ENCODE measurements around the gene RDH13.

RDH13 gene

DNA sequence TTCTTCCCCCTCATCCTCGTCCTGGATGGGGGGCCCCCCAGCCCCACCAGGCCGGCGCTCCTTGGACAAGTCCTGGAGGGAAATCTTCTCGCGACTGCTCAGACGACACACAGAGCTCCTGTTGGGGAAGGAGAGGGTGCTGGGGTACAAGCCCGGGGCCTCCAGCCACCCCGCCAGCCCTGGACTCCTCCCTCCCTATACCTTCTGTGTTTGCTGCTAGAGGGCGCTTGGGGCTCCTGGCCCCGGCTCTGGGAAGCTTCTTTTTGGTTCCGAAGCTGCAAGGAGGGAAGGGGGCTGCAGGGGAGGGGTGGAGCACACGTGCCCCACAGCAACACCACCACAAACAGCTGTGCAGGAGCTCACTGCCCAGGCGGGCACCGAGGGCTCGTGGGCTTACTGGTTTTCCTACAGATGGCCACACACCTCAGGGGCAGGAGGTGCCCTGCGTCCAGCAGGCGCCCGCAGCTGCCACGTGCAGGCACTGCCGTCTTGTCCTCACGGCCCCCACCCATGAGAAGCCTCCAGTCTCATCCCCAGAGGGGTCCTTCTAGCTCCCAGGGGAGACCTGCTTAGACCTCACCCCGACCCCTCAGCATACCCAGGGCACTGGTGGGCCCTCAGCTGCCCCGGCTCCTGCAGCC lies 33.2 kb upstream of the RDH13 start:
- TF ChIP-seq GATA2 (IDR thresholded peaks at IDR 0.05; ENCODE audit: low read depth, low read length) (no peak), GATA3 (IDR thresholded peaks at IDR 0.05; ENCODE audit: low read depth, low read length) (no peak)

- TF ChIP-seq GATA3 (IDR thresholded peaks at IDR 0.05; ENCODE audit: low read depth, low read length), result no peak
- no peak for TF ChIP-seq GATA2 (IDR thresholded peaks at IDR 0.05; ENCODE audit: low read depth, low read length)
Observed at GRCh38 chr19:55095260-55096060, 32.5 kb upstream of the RDH13 start.

- TF ChIP-seq GATA2 (IDR thresholded peaks at IDR 0.05; ENCODE audit: low read depth, low read length), result no peak
- TF ChIP-seq GATA3 (IDR thresholded peaks at IDR 0.05; ENCODE audit: low read depth, low read length), result no peak
Observed at GRCh38 chr19:55094456-55095259, 31.7 kb upstream of the RDH13 start.

DNA sequence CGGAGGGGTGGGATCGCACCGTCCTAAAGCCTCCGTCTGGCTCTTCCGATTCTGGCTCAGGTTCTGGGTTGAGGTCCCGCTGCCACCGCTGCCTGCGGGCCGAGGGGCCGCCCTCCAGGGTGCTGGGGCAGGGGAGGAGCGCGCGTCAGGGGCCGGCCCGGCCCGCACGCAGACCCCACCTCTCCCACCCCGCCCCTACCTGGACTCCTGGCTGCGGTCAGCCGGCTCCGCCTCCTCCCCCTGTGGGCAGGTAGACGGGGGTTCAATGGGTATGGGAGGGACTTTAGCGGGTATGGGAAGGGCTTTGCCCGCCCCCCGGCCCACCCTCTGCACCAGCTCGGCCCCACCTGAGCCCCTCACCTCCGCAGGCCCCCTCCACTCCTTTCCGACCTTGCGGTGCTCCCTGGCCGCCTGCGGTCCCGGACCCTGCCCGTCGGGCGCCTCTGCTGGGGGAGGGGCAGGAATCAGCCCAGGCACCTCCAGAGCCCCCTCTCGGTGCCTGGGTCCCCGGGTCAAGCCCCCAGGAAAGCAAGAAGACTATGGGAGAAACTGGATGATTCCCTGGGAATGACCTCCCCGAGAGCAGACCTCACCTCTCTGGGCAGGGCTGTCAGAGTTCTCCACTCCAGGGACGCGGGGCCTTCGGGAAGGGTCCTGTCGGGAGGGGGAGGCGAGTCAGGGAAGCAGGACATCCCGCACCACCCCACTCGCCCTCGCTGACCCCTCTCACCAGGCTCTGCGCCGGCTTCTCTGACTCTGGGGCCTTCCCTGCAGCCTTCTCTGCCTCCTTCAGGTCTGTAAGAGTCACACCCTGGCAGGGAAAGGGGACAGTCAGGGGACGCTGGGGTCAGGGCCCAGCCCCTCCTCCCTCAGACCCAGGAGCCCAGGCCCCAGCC lies 29.7 kb upstream of the RDH13 start:
- TF ChIP-seq GATA3 (IDR thresholded peaks at IDR 0.05; ENCODE audit: low read depth, low read length) (no peak), GATA2 (IDR thresholded peaks at IDR 0.05; ENCODE audit: low read depth, low read length) (no peak)

DNA sequence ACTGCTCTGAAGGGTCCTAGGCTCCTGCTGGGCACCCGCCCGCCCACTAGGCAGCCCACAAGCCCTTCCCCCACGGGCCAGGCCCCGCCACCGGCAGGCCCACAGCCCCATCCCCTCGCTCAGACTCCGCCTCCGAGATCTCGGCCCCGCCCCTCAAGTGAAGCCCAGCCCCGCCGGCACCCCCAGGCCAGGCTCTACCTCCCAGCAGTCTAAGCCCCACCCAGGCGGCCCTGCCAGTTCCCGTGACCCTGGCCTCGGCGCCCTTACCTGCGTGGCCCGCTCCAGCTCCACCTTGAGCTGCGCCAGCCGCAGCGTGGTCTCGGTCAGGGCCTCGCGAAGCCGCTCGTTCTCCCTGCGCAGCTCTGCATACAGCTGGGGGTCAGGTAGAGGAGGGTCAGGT lies 29.0 kb upstream of the RDH13 start:
- TF ChIP-seq GATA3 (IDR thresholded peaks at IDR 0.05; ENCODE audit: low read depth, low read length) (no peak), GATA2 (IDR thresholded peaks at IDR 0.05; ENCODE audit: low read depth, low read length) (no peak)

- TF ChIP-seq GATA3 (IDR thresholded peaks at IDR 0.05; ENCODE audit: low read depth, low read length) (no peak), GATA2 (IDR thresholded peaks at IDR 0.05; ENCODE audit: low read depth, low read length) (no peak)
Observed at GRCh38 chr19:55091126-55091910, 28.4 kb upstream of the RDH13 start.

GRCh38 chr19:55090564-55090963 lies 27.6 kb upstream of the RDH13 start:
- TF ChIP-seq GATA3 (IDR thresholded peaks at IDR 0.05; ENCODE audit: low read depth, low read length) (no peak), GATA2 (IDR thresholded peaks at IDR 0.05; ENCODE audit: low read depth, low read length) (no peak)

- no peak for TF ChIP-seq GATA3 (IDR thresholded peaks at IDR 0.05; ENCODE audit: low read depth, low read length)
- TF ChIP-seq GATA2 (IDR thresholded peaks at IDR 0.05; ENCODE audit: low read depth, low read length), result no peak
Observed at GRCh38 chr19:55089342-55089944, 26.5 kb upstream of the RDH13 start.

DNA sequence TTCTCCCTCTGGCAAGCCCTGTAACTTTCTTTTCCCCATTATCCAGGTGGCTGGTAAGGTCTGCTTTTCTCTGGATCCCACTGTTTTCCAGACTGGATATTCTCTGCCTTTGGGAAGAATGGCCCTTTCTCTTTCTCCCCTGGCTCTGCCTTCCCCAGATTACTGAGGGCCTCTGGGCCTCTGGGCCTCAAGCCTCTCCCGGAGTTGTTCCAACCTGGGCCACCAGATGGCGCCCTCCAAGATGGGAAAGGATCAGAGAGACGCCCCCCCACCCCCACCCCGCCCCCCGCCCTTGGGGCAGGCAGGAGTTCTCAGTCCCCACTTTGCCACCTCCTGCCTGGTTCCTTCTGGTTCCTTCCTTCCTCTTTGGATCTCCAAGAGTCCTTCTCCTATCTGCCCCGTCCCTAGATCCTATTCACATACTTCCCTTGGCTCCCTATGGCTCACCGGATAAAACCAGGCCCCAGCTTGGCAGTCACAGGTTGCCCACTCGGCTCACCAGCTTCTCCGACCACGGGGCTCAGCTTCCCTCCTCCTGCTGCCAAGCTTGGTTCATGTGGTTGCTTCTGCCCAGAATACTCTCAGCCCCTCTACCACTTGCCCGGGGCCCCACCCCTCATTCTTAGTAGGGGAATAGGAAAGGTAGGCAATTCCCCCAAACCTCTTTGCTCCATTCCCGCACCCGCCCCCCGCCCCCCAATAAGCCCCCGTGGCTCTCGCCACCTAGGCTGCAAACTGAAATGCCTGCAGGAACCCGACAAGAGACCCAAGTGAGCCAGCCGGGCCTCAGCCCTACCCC lies 25.8 kb upstream of the RDH13 start:
- TF ChIP-seq GATA3 (IDR thresholded peaks at IDR 0.05; ENCODE audit: low read depth, low read length), result no peak
- no peak for TF ChIP-seq GATA2 (IDR thresholded peaks at IDR 0.05; ENCODE audit: low read depth, low read length)

DNA sequence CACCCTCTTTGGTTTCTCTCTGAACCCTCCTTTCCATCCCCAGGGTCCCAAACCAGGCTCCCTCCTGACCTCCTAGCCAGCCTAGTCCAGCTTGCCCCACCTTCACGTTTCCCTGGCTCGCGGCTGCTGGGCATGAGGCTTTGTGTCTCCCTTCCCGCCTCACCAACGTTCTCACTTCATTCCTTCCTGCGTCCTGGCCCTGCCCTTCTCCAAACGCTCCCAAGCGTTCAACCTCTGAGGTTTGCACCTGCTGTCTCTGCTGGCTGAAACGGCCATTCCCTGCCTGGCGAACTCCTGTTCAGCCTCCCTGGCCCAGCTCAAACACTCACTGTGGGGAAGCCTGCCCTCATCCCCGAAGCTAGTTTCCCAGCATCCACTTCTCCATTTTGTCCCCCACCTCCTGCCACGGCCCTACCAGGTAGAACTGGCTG lies 25.1 kb upstream of the RDH13 start:
- TF ChIP-seq GATA2 (IDR thresholded peaks at IDR 0.05; ENCODE audit: low read depth, low read length) (no peak), GATA3 (IDR thresholded peaks at IDR 0.05; ENCODE audit: low read depth, low read length) (no peak)

DNA sequence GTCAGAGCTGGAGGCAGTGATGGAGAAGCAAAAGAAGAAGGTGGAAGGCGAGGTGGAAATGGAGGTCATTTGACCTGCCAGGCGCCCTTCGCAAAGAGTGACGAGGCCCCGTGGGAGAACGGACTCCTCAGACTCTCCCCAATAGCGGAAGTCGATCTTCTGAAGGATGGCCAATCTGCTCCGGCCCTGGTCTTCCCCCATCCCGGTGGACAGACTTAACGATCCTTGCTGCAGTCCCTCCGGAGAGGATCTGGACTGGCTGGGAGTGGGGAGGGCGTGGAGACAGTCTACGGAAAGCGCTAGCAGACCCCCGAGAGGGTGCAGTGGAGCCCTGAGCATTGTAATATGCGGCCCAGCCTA lies 24.6 kb upstream of the RDH13 start:
- TF ChIP-seq GATA3 (IDR thresholded peaks at IDR 0.05; ENCODE audit: low read depth, low read length) (no peak), GATA2 (IDR thresholded peaks at IDR 0.05; ENCODE audit: low read depth, low read length) (no peak)
